ACC112 (cell line): ENCODE results near the gene NR6A1.

Experiments used
- H2AFZ ChIP-seq: fragments of 200-600 bp; sonication (generic); one replicate; pipeline ENCODE4 v1.6.0; 2017; ENCODE audit warnings: antibody characterized with exemption, low read length; ENCODE audit not compliant: unreplicated experiment
- H3K27ac ChIP-seq: fragments of 200-600 bp; sonication (generic); 2 replicates; pipeline ENCODE4 v1.5.1; 2014; ENCODE audit warnings: low read depth, mild to moderate bottlenecking, antibody characterized with exemption, low read length, moderate library complexity
- H3K27me3 ChIP-seq: fragments of 200-600 bp; sonication (generic); 2 replicates; pipeline ENCODE4 v1.6.1; 2014; ENCODE audit warnings: mild to moderate bottlenecking, antibody characterized with exemption, low read length, moderate library complexity, mixed read lengths; ENCODE audit not compliant: insufficient read depth
- H3K36me3 ChIP-seq: fragments of 200-600 bp; sonication (generic); 2 replicates; pipeline ENCODE4 v1.6.1; 2016; ENCODE audit warnings: mild to moderate bottlenecking, antibody characterized with exemption, low read length, moderate library complexity, mixed read lengths; ENCODE audit not compliant: insufficient read depth
- H3K4me1 ChIP-seq: fragments of 200-600 bp; sonication (generic); one replicate; pipeline ENCODE4 v1.6.1; 2016; ENCODE audit warnings: low read length, mixed read lengths; ENCODE audit not compliant: insufficient read depth, unreplicated experiment, control insufficient read depth
- H3K4me3 ChIP-seq: fragments of 200-600 bp; sonication (generic); 2 replicates; pipeline ENCODE4 v1.5.1; 2014; ENCODE audit warnings: mild to moderate bottlenecking, low read depth, low read length
- H3K79me2 ChIP-seq: fragments of 200-600 bp; sonication (generic); one replicate; pipeline ENCODE4 v1.6.0; 2016; ENCODE audit warnings: low read length; ENCODE audit not compliant: control insufficient read depth, unreplicated experiment, insufficient read depth

The NR6A1 gene

DNA sequence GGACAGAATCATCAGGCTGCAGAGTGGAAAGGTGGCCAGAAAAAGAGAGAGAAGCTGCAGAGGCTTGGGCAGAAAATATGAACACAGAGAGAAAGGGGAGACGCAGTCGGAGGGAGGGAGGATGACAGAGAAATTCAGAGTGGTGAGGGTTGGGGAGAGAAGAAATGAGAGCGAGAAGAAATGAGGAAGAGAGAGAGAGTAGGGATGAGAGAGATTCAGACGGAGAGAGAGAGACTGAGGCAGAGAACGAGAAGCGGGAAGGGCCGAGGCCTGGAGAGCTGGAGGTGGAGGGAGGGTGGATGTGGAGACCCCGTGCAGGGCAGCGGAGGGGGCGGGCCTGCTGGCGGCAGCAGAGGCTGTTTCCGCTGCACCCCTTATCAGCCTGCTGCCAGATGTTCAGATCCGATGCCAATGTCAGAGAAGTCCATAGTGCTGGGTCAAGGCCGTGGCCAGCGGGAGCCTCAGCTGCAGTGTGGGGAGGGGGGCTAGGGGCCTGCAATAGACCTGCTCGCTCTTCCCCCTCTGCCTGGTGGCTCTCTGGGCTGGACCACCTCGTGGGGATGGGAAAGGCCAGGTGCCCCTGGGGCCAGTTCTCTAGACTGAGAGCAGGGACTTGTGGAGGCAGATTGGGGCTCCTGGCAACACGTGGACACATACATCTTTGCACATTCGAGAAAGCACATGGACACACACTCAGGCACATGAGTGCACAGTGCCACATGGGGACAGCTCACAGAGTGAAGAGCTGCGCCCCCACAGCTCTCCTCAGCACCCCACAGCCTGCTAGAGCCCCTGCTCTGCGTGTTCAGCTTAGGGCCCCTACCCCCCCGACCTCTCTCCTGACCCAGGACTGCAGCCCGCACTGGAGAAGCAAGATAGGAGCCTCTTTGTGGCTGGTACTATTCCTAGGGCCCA is 259.0 kb downstream of the NR6A1 start:
- no peaks in the 10 kb centered on the region for H3K79me2 ChIP-seq
- H3K27me3 ChIP-seq: peaks cover 14% of the 10 kb centered on the region
- peaks cover 4% of the 10 kb centered on the region for H3K4me1 ChIP-seq
- no peak overlapping the region for H2AFZ ChIP-seq
- no peaks in the 10 kb centered on the region for H3K36me3 ChIP-seq
- H3K4me3 ChIP-seq: no peak overlapping the region
- H3K27ac ChIP-seq: no peak overlapping the region

DNA sequence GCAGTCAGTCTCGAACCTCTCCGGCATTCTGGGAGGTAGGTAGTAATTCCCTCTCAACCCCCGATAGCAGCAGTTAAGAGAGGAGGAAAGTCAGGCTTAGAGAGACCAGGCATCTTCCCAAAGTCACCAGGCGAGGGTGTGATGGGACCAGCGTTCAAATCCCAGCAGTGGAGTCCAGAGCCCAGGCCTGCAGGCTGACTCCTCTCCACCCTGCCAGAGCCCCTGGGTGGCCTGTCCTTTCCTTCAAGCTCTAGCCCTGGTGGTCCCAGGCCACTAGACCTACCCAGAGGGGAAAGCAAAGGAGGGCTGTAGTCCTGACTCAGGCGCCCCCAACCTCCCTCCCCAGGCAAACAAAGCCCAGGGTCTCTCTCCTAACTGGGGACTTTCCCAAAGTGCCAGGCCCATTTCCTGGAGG is 259.7 kb downstream of the NR6A1 start:
- Histone ChIP-seq H3K27ac (no peak overlapping the region), H3K79me2 (no peaks in the 10 kb centered on the region), H3K27me3 (peaks cover 7% of the 10 kb centered on the region), H3K4me3 (no peak overlapping the region), H2AFZ (no peak overlapping the region), H3K4me1 (peaks cover 4% of the 10 kb centered on the region), H3K36me3 (no peaks in the 10 kb centered on the region)

DNA sequence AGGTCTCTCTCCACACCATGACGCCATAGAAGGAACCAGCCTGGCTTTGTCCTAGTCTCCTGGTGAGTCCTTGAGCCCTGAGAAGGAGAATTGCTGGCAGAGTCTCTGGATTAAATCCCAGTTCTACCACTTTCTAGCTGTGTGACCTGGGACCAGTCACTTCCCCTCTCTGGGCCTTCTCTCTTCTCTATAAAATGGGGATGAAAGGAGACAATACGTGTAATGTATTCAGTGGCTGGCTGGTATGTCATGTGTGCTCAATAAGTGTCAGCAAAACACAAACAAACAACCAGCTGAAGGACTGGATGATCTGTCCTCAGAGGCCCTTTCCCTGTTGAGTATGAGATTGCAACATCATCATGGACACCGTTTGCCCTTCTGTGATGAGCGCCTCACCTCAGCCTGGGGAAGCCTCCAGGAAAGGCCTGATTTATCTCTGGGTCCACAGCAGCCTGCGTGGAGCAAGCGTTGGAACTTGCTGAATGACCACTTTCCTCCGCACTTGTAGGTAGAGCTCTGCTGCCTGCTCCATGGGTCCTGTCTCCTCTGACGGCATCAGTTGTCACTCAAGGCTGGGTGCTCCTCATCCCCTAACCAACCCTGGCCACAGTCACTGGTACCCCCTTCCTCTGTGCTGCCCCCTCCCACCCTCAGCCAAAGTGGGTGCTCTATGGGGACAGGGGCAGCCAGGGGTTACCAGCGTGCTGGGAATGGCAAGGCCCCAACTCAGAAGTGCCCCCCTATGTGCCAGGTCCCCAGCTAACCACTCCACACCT is 260.3 kb downstream of the NR6A1 start:
- Histone ChIP-seq H3K36me3 (no peaks in the 10 kb centered on the region), H3K4me3 (no peak overlapping the region), H2AFZ (no peak overlapping the region), H3K4me1 (peaks cover 4% of the 10 kb centered on the region), H3K27me3 (peaks cover 8% of the 10 kb centered on the region), H3K79me2 (no peaks in the 10 kb centered on the region), H3K27ac (no peak overlapping the region)

DNA sequence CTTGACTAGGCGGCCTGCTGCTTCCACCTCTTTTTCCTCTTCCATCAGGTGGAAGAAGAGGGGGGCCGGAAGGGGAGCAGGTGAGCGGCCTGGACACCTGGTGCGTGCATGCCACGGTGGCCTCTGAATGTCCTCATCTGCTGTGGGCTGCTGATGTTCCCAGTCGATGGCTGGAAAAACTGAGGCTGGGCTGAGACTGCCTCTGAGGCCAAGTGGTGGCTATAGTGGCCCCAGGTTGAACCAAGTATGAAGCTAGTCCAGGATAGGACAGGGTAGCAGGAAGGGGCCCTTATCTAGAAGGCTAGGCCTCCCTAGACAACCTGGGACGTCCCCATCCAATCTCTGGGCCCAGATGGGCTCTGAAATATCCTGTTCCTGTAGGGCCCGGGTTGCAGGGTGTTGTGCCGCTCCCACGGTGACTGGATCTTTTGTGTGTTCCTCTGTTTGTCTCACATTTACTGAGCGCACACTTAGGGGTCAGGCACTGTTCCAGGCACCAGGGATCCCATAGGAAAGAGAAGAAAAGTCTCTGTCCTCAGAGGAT is 263.2 kb downstream of the NR6A1 start:
- H3K79me2 ChIP-seq: no peaks in the 10 kb centered on the region
- peaks cover 4% of the 10 kb centered on the region for H3K4me1 ChIP-seq
- no peak overlapping the region for H3K4me3 ChIP-seq
- H3K27ac ChIP-seq: no peak overlapping the region
- H3K27me3 ChIP-seq: peaks cover 31% of the 10 kb centered on the region
- H3K36me3 ChIP-seq: no peaks in the 10 kb centered on the region
- H2AFZ ChIP-seq: no peak overlapping the region

DNA sequence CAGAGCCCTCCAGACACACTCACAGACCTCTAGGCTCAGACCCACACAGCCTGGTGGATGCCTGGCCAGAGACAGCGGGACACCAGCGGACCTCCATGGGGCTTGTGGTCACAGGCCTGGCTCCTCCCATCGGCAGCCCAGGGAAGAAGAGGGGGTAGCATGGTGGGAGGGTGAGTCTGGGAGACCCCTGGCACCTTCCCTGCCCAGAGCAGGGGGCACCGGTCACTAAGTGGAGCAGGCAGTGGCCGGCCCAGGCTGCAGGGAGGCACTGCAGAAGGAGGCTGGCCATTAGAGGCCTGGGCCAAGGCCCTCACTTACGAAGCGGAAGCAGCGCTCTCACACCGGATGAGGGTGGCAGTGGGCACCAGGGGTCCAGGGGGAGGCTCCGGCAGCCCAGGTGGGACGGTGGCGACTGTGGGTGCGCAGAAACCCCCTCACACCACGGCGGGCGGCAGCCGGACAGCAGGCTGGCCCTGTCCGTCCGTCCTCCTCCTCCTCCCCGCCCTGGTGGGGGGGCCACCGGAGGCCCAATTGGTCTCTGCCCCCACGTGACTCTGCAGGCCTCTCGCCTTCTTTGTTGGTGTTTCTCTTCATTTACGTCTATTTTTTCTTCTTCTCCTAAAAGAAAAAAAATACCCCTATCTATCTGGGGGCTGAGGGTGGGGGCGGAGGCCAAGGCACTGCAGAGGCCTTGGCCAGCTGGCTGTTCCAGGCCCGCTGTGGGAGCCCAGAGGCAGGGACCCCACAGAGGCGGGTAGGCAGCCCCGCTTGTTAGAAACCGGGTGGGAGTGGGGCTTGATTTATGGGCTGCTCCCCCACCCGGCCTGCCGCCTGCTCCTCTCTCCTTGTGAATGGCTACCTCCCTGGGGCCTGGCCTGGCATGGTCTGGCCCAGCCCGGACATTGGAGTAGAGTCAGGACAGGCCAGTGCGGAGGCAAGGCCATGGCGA is 263.9 kb downstream of the NR6A1 start, which contains the start of gene NR5A1:
TSS of gene NR5A1 (minus strand) at position 469 of the 949 bp plus-strand sequence. CDS start 4,004 bp downstream, outside the sequence.
- no peak within 1 kb of the TSS for H3K27ac ChIP-seq
- no peak within 1 kb of the TSS for H3K4me3 ChIP-seq
- peaks cover 39% of the 10 kb centered on the region for H3K27me3 ChIP-seq
- H2AFZ ChIP-seq: no peak within 1 kb of the TSS
- H3K36me3 ChIP-seq: no peaks in the 10 kb centered on the region
- no peaks in the 10 kb centered on the region for H3K79me2 ChIP-seq
- H3K4me1 ChIP-seq: peaks cover 4% of the 10 kb centered on the region

DNA sequence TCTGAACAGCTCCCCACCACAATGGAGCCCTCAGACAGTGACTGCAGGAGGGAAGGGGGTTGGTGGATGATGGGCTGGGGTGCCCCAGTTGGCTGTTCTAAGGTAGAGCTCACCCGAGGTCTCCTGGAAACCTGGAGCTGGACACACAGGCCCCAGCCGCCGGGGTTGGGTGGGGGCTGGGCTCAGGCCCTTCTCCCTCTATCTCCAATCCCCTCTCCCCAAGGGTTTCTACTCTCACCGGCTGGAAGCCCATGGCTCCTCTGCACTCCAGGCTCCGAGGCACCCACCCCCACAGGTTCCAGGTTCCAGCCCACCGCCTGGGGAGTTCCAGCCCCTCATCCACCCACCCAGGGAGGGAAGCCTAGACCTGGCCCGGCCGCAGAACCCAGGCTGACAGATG is 264.7 kb downstream of the NR6A1 start:
- Histone ChIP-seq H3K4me3 (no peak overlapping the region), H3K36me3 (no peaks in the 10 kb centered on the region), H3K4me1 (peaks cover 4% of the 10 kb centered on the region), H2AFZ (no peak overlapping the region), H3K27me3 (peaks cover 46% of the 10 kb centered on the region), H3K79me2 (no peaks in the 10 kb centered on the region), H3K27ac (no peak overlapping the region)

DNA sequence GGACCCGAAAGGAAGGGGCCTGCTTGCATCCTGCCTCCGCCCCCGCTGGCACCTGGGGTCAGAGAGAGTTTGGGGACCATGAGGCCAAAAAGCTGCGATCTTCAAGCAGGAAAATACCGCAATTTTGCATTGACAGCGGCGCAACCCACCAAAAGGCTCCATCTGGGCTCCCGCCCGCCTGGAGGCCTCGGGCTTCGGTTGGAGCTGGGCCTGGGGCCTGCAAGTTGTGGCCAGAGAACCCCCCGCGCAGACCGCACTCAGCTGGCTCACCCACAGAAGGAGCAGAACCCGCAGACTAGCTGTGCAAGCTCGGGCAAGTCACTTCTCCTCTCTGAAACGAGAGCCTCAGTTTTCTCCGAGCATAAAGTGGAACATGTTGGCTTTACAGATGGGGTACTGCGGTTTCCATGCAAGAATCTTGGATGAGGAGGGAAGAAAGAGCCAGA is 265.2 kb downstream of the NR6A1 start:
- Histone ChIP-seq H3K79me2 (no peaks in the 10 kb centered on the region), H2AFZ (no peak overlapping the region), H3K4me3 (no peak overlapping the region), H3K27ac (no peak overlapping the region), H3K27me3 (peaks cover 52% of the 10 kb centered on the region), H3K4me1 (peaks cover under 1% of the 10 kb centered on the region), H3K36me3 (no peaks in the 10 kb centered on the region)

DNA sequence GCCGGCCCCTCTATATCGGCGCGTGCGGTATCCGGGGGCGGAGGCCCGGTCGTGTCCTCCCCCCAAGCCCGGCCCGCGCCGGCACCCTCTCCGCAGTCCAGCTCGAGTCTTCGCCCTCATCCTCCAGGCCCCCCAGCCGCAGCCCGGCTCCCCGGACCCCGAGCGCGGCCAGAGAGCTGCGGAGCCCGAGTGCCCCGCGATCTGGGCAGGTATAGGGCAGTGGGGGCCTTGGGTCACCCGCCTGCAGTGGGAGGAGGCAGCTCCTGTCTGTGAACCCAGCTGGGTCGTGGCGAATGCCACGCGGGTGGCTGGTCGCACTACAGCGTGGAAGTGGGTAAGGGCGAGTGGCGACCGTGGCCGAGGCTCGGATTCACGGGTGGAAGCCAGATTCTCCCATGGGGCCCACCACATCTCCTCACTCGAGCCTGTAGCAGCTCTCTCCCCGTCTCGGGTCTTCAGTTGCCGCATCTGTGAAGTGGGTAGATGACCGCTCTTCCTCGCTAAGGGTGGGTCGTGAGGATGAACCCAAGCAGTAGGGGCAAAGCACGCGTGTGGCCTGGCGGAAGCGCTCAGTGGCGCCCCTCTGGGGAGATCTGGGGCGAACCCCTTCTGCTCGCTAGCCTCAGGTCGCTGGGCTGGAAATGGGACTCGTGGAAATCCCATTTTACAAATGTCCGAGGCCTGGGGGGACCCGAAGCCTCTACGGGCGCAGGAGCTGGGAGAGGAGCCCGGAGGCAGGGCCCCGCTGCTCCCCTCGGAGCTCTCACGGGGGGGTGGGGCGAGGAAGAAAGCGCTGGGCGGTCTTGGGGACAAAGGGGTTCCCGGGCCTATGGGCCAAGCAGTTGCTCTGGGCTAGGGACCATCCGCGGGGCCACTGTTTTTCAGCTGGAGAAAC is 265.9 kb downstream of the NR6A1 start:
- peaks cover 55% of the 10 kb centered on the region for H3K27me3 ChIP-seq
- no peak overlapping the region for H2AFZ ChIP-seq
- H3K27ac ChIP-seq: no peak overlapping the region
- no peaks in the 10 kb centered on the region for H3K79me2 ChIP-seq
- H3K36me3 ChIP-seq: no peaks in the 10 kb centered on the region
- no peak overlapping the region for H3K4me3 ChIP-seq
- H3K4me1 ChIP-seq: no peaks in the 10 kb centered on the region

DNA sequence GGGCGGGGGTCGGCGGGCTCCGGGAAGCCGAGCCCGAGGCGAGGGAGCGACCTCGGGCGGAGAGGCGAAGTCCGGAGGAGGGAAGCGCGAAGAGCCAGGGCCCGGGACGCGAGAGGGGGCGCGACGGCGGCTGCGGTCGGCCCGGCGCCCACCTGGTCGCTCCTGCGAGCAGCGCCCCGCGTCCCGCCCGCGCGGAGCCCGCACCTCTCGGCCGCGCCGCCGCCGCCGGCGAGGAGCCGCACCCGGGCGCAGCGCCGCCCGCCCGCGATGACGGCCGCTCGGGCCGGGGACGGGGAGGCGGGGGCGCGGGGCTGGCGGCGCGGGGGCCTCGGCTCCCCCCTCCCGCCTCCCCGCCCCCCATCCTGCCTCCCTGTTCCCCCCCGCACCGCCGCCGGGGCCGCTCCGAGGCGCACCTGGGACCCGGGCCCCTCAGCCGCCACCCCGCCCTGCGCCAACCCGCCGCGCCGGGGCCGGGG is 266.5 kb downstream of the NR6A1 start:
- H3K36me3 ChIP-seq: no peaks in the 10 kb centered on the region
- no peaks in the 10 kb centered on the region for H3K79me2 ChIP-seq
- no peak overlapping the region for H3K27ac ChIP-seq
- H3K4me3 ChIP-seq: no peak overlapping the region
- H3K4me1 ChIP-seq: no peaks in the 10 kb centered on the region
- H2AFZ ChIP-seq: no peak overlapping the region
- peaks cover 61% of the 10 kb centered on the region for H3K27me3 ChIP-seq
